Measurements from ENCODE around the gene GORAB.

GORAB gene

DNA sequence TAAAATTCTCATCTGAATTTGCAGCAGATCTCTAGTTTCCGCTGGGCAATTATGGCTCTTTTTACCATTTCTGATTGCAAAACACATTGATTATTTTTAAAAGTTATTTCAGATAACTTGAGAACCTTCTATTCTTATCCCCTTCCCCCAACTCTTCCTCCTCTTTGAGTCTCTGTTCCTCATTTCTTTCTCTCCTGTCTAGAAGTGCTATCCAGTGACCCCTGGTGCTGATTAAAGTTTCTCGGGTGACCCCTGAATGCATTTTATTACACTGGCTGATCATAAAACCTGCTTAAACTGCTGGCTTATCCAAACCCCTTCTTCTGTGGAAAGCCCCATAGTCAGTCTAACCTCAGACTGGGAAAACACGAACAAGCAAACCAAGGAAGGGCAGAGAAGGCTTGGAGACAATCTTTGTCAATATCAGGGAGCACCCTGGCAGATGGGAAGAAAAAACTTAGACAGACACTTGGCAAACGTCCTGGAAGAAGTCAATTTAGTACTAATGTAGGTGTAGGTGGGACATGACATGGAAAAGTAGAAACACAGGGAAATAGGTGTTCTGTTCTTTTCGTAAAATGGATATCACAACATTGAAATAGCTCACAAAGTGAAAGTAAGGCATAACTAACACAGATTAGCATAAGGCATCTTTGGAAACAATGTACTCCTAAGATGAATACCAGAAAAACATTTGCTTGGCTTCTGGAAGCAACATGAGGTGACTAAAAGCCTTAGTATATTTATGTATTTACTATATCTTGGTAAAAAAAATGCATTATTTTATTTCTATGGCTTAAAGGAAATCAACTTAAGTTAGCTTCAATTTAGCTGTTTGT is 61.4 kb downstream of the GORAB start:
- no peak for DNase-seq

DNA sequence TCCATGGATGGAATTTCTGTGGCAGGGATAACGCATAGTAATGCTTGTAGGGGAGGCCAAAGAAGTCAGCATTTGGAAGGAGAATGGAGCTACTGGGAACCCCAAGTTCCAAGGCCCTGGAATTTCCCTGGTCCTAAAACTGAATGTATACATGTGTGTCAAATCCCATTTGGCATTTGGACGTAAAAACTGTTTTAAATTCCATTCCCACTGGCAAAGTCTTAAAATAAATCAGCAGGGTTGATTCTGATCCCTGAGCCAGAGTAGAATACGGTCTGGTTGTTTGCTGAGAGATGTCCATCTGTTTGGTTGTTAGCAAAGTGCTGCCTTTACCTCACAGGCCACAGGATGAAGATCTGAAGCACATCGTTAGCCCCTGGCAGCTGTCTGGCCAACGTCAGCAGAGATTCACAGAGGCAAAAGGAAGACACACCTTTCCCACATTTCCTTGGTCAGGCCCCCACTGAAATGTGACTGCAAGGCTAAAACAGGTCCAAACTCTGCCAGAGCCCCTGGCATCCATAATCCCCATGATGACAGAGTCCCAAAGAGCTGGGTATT is 62.2 kb downstream of the GORAB start:
- no peak for DNase-seq

GRCh38 chr1:170596701-170597100 is 64.7 kb downstream of the GORAB start:
- no peak for DNase-seq

DNA sequence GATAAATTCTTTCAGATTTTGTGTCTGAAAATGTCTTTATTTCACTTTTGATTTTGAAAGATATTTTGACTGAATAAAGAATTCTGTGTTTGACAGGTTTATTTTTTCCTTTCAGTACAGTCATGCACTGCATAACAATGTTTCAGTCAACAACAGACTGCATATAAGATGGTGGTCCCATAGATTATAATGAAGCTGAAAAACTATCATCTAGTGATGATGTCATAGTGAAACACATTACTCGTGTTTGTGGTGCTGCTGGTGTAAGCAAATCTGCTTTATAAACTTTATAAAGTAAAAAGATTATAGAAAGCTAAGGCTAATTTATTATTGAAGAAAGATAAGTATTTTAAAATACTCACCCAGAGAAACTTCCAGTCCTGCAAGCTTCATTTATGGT is 66.7 kb downstream of the GORAB start:
- no peak for DNase-seq

DNA sequence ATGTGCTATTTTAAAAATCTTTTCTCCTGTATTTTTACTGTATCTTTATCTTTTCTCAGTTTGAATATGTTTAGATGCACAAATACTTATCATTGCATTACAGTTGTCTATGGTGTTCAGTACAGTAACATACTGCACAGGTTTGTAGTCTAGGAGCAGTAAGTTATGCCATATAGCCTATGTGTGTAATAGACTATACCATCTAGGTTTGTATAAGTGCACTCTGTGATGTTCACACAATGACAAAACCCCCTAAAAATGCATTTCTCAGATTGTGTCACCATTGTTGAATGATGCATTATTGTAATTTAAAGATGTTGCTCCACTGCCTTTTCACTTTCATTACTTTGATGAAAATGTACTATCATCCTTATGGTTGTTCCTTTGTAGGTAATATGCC is 67.1 kb downstream of the GORAB start:
- DNase-seq: no peak

DNA sequence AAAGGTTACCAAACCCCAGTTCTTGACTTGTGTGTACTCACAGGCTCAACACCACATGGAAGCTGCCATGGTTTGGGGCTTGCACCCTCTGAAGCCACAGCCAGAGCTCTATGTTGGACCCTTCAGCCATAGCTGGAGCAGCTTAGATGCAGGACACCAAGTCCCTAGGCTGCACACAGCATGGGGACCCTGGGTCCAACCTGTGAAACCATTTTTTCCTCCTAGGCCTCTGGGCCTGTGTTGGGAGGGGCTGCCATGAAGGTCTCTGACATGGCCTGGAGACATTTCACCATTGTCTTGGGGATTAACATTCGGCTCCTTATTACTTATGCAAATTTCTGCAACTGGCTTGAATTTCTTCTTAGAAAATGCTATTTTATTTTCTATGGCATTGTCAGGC is 69.9 kb downstream of the GORAB start:
- no peak for DNase-seq

All from stimulated activated naive CD4-positive, alpha-beta T cell treated with Interleukin-2 at 50 U/mL for 16 hours (primary cell).